C4-2B (cell line): ENCODE measurements around the gene INTS15.
"Not testable (repeated sequence)": the region's sequence is repeated elsewhere in the genome, so short reads cannot be mapped to it uniquely, and the experiment has no call there.

Experiments used
- H3K27ac ChIP-seq: fragments of 450-650 bp; 2 replicates; pipeline ENCODE4 v1.5.1; 2017
- ZFX ChIP-seq: fragments of 450-650 bp; IDR thresholded peaks from 2 replicates; pipeline ENCODE4 v1.6.1; 2017
- TF ChIP-seq, protein P1 (sequence below): fragments of 450-650 bp; conservative IDR thresholded peaks from 2 replicates; pipeline ENCODE4 v1.5.1; 2017; ENCODE audit warnings: mild to moderate bottlenecking

INTS15 gene

DNA sequence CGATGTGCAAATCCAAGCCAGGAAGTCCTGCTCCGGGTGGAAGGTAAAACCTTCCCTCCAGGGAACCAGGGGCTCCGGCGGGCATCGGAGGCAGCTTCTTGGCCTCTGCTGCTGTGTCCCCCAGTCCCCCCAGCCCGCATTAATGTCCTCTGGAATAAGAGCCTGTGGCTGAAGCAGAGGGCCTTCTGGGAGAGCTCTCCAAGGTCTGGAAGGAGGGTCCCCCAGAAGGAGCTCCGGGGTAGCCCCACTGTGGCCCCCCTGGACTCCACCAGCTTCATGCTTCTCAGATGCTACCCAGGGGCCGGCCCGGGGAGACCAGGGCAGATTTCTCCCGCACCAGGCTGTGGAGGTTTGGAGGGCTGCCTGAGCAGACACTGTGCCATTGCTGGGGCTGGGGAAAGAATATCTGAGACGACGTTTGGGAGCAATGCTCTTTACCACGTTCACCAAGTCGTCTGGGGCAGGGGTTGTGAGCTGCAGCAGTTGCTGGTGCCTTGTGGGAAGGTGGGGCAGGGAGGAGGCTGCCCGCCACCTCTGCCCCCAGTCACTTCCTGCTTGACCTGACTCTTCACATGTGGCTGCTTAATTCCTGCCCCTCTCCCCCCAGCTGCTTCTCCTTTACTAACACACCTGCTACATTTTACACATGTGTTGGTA is 33.9 kb downstream of the INTS15 start:
- H3K27ac ChIP-seq = no peak overlapping the region
- TF ChIP-seq, protein P1, sequence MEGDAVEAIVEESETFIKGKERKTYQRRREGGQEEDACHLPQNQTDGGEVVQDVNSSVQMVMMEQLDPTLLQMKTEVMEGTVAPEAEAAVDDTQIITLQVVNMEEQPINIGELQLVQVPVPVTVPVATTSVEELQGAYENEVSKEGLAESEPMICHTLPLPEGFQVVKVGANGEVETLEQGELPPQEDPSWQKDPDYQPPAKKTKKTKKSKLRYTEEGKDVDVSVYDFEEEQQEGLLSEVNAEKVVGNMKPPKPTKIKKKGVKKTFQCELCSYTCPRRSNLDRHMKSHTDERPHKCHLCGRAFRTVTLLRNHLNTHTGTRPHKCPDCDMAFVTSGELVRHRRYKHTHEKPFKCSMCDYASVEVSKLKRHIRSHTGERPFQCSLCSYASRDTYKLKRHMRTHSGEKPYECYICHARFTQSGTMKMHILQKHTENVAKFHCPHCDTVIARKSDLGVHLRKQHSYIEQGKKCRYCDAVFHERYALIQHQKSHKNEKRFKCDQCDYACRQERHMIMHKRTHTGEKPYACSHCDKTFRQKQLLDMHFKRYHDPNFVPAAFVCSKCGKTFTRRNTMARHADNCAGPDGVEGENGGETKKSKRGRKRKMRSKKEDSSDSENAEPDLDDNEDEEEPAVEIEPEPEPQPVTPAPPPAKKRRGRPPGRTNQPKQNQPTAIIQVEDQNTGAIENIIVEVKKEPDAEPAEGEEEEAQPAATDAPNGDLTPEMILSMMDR = no peak
- no peak for TF ChIP-seq ZFX

DNA sequence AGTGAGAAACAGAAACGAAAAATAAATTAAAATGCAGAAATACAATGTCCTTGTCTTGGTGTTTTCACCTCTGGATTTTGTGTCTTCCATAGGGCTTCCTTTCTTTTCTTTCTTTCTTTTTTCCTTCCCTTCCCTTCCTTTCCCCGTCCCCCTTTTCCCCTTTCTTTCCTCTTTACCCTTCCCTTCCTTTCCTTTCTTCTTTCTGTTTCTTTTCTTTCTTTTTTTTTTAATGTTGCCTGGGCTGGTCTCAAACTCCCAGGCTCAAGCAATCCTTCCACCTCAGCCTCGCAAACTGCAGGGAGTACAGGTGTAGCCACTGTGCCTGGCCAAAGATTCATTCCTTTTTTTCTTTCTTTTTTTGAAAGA is 34.4 kb downstream of the INTS15 start:
- no peak overlapping the region for H3K27ac ChIP-seq
- TF ChIP-seq ZFX = no peak
- TF ChIP-seq, protein P1 = no peak

DNA sequence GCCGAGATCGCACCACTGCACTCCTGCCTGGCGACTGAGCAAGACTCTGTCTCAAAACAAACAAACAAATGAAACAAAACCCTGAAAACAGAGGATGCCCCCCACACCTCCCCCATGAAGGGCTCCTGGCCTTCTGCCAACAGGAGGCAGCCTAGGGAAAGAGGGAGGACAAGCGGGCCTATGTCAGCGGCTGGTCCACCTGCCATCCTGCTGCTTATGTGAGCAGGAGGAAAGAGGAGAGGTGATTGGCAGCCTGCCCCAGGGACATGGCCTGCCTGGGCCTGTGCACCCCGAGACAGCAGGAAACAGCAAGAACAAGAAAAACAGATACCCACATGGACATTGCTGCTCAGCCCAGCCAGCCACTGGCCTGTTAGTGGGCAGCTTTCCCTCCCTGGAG is 38.2 kb downstream of the INTS15 start:
- TF ChIP-seq, protein P1 = no peak
- no peak for TF ChIP-seq ZFX
- H3K27ac ChIP-seq = no peak overlapping the region

DNA sequence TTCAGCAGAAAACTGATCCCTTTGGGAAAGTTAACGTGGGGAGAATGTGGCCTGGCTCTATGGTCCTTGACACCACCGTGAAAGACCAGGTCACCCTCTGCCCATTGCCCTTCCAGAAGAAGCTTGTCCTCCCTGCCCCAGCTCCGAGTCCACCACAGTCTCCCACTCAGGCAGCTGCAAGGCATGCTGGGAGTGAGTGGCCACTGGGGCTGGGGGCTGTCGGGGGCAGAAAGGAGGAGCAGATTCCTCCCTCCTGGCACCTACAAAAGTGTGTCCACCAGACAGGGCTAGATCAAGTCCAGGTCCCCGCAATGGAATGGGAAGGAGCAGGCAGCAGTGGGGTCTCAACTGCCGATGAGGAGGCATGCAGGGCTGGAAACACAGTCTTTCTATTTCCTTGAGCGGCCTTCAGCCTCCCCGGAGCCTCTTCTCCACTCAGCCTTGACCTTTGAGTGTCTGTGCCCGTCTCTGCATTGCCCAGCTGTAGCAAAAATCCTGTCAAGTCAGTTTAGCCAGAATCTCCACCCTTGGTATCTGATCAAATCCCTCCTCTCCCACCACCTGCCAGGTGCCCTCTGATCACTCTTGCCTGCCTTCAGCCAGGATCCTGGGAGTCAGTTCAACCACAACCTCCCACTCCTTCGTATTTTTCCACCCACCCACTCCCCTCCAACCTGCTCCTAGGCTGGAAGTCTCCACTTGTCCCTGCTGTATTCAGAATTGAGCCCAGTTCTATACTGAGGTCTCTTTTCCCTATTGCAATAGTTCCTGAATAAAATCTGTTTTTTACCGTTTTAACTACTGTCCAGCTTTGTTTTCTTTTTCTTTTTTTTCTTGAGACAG is 40.4 kb downstream of the INTS15 start:
- H3K27ac ChIP-seq = peak overlapping the region; percentile 58
- TF ChIP-seq ZFX = peak; percentile 25; the same call in 1 of the 2 replicates
- TF ChIP-seq, protein P1 = no peak

DNA sequence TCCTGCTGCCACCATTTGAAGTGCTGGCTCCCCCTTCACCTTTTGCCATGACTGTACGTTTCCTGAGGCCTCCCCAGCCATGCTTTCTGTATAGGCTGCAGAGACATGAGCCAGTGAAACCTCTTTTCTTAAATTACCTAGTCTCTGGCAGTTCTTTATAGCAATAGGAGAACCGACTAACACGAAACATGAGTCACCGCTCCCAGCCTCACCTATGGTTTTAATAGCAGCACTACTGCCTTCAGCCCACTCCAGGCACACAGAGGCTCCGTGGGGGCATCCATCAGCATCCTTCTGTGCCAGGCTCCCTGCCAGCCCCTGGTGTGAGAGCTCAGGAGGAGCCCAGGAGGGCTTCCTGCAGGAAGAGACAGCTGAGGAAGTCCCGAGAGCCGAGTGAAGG is 41.8 kb downstream of the INTS15 start:
- H3K27ac ChIP-seq = no peak overlapping the region
- TF ChIP-seq, protein P1 = no peak
- no peak for TF ChIP-seq ZFX

DNA sequence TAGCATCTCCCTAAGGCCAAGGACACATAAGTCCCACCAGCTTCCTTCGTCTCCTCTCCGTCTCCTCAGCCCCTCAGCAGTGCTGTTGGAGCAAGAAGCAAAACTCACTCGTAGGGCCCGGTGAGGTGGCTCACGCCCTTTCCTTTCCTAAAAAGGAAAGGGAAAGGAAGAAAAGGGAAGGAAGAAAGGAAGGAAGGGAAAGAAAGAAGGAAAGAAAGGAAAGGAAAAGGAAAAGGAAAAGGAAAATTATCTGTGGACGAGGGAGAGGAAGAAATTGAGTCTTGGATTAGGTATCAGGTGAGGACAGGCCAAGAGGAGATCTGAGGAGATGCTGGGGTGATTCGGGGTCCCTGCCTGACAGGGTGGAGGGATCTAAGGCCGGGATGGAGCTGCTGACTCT is 44.2 kb downstream of the INTS15 start:
- no peak overlapping the region for H3K27ac ChIP-seq
- TF ChIP-seq, protein P1 = no peak
- TF ChIP-seq ZFX = no peak

DNA sequence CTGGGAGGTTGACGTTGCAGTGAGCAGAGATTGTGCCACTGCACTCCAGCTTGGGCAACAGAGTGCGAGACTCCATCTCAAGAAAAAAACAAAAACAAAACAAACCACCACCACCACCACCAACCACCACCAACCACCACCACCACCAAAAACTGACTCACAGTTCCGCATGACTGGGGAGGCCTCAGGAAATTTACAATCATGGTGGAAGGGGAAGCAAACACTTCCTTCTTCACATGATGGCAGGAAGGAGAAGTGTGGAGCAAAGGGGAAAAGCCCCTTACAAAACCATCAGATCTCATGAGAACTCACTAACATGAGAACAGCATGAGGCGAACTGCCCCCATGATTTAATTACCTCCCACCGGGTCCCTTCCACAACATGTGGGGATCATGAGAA is 45.1 kb downstream of the INTS15 start:
- not testable (repeated sequence) for H3K27ac ChIP-seq
